Astrocyte (in vitro differentiated cells and primary cell): ENCODE measurements around the gene LRRK2. TPM values are rescaled to one million over a fixed set of nuclear protein-coding genes. Genes with fewer than 3 reads are reported as not detected.

ENCODE experiments used
- DNase-seq: peaks from one replicate; pipeline ENCODE4 v3.0.0-alpha.2; 2010; ENCODE audit warnings: low read depth
- FAIRE-seq: peaks from 2 replicates; lab custom pipeline; 2011; peaks lifted over from hg19 to GRCh38; lab: Jason Lieb, UNC
- H2AFZ ChIP-seq: 2 replicates; pipeline ENCODE4 v1.6.0; 2012; ENCODE audit warnings: low read depth, low read length, inconsistent platforms
- H3K27ac ChIP-seq: 2 replicates; pipeline ENCODE4 v1.5.1; 2011; ENCODE audit warnings: low read depth, low read length, inconsistent platforms
- H3K27me3 ChIP-seq: 2 replicates; pipeline ENCODE4 v1.6.0; 2011; ENCODE audit warnings: low read length, inconsistent platforms; ENCODE audit not compliant: insufficient read depth
- H3K36me3 ChIP-seq: 2 replicates; pipeline ENCODE4 v1.5.1; 2011; ENCODE audit warnings: low read length, inconsistent platforms; ENCODE audit not compliant: insufficient read depth
- H3K4me1 ChIP-seq: 2 replicates; pipeline ENCODE4 v1.5.1; 2011; ENCODE audit warnings: low read length, inconsistent platforms; ENCODE audit not compliant: insufficient read depth
- H3K4me2 ChIP-seq: 2 replicates; pipeline ENCODE4 v1.6.0; 2012; ENCODE audit warnings: low read length, inconsistent platforms
- H3K4me3 ChIP-seq: 2 replicates; pipeline ENCODE4 v1.5.1; 2011; ENCODE audit warnings: low read depth, mild to moderate bottlenecking, low read length, inconsistent platforms; ENCODE audit not compliant: insufficient read depth
- H3K79me2 ChIP-seq: 2 replicates; pipeline ENCODE4 v1.6.0; 2012; ENCODE audit warnings: mild to moderate bottlenecking, low read length, inconsistent platforms; ENCODE audit not compliant: insufficient read depth
- H3K9ac ChIP-seq: 2 replicates; pipeline ENCODE4 v1.6.0; 2012; ENCODE audit warnings: mild to moderate bottlenecking, low read length, inconsistent platforms
- H3K9me3 ChIP-seq: 2 replicates; pipeline ENCODE4 v1.5.1; 2012; ENCODE audit warnings: low read depth, mild to moderate bottlenecking, low read length, inconsistent platforms; ENCODE audit not compliant: insufficient read depth
- H4K20me1 ChIP-seq: 2 replicates; pipeline ENCODE4 v1.6.0; 2012; ENCODE audit warnings: low read length, inconsistent platforms; ENCODE audit not compliant: insufficient read depth
- H3K27ac Mint-ChIP-seq: one replicate; pipeline ENCODE4 v1.8.0; 2021; ENCODE audit warnings: mild to moderate bottlenecking, mixed read lengths; ENCODE audit not compliant: unreplicated experiment
- H3K27me3 Mint-ChIP-seq: one replicate; pipeline ENCODE4 v1.8.0; 2021; ENCODE audit warnings: low read depth, mixed read lengths; ENCODE audit not compliant: unreplicated experiment
- H3K36me3 Mint-ChIP-seq: one replicate; pipeline ENCODE4 v1.8.0; 2021; ENCODE audit warnings: low read depth, mixed read lengths; ENCODE audit not compliant: unreplicated experiment
- H3K4me1 Mint-ChIP-seq: one replicate; pipeline ENCODE4 v1.8.0; 2021; ENCODE audit warnings: low read depth, mixed read lengths; ENCODE audit not compliant: unreplicated experiment
- H3K4me3 Mint-ChIP-seq: one replicate; pipeline ENCODE4 v1.8.0; 2021; ENCODE audit warnings: mild to moderate bottlenecking, moderate library complexity, mixed read lengths; ENCODE audit not compliant: unreplicated experiment
- H3K9me3 Mint-ChIP-seq: one replicate; pipeline ENCODE4 v1.8.0; 2021; ENCODE audit warnings: mild to moderate bottlenecking, mixed read lengths; ENCODE audit not compliant: unreplicated experiment
- EZH2 ChIP-seq: IDR thresholded peaks from 2 replicates; pipeline ENCODE4 v1.6.1; 2012; ENCODE audit warnings: mild to moderate bottlenecking, low read length, inconsistent platforms; ENCODE audit not compliant: insufficient read depth
- total RNA-seq: library from RNA; stranded (reverse); gene quantifications from 2 replicates; pipeline ENCODE4 v1.2.1, GENCODE V29; 2021
- TF ChIP-seq, protein P1 (sequence below): IDR thresholded peaks from 2 replicates; pipeline ENCODE4 v1.5.1; 2011; ENCODE audit warnings: low read depth, mild to moderate bottlenecking, inconsistent platforms, low read length, moderate library complexity; ENCODE audit not compliant: insufficient read depth

The LRRK2 gene
- total RNA-seq, 1 donor from 2014 or later = 0.02 TPM

DNA sequence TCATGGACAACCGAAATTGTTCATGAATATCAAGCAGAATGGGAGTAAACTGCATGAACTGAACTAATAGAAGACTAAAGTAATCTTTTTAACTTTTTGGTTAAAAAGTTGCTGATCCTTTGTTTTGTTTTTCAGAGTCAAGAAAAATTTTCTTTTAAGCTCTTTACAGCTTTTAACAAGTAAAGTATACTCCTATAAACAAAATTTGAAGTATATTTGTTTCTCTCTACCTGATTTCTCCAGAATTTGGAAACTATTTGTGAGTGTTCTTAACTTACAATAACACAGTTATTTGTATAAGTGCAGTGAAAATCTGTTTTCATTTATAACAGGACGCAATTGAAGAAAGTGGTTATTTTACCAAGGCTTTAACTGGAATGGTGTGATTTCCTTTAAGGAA lies 12.2 kb upstream of the LRRK2 start:
- Mint-ChIP-seq H3K9me3 (peaks cover 2% of the 10 kb centered on the region), H3K27me3 (no peaks in the 10 kb centered on the region), H3K4me3 (no peak overlapping the region), H3K36me3 (no peaks in the 10 kb centered on the region), H3K4me1 (no peaks in the 10 kb centered on the region), H3K27ac (no peak overlapping the region)
- Histone ChIP-seq H3K9ac (no peak overlapping the region), H2AFZ (no peak overlapping the region), H3K27ac (no peak overlapping the region), H3K4me2 (no peak overlapping the region), H3K79me2 (no peaks in the 10 kb centered on the region), H3K36me3 (no peaks in the 10 kb centered on the region), H4K20me1 (no peaks in the 10 kb centered on the region), H3K27me3 (no peaks in the 10 kb centered on the region), H3K4me1 (no peaks in the 10 kb centered on the region), H3K4me3 (no peak overlapping the region), H3K9me3 (no peaks in the 10 kb centered on the region)
- no peak for DNase-seq
- no peak for TF ChIP-seq EZH2
- TF ChIP-seq, protein P1, sequence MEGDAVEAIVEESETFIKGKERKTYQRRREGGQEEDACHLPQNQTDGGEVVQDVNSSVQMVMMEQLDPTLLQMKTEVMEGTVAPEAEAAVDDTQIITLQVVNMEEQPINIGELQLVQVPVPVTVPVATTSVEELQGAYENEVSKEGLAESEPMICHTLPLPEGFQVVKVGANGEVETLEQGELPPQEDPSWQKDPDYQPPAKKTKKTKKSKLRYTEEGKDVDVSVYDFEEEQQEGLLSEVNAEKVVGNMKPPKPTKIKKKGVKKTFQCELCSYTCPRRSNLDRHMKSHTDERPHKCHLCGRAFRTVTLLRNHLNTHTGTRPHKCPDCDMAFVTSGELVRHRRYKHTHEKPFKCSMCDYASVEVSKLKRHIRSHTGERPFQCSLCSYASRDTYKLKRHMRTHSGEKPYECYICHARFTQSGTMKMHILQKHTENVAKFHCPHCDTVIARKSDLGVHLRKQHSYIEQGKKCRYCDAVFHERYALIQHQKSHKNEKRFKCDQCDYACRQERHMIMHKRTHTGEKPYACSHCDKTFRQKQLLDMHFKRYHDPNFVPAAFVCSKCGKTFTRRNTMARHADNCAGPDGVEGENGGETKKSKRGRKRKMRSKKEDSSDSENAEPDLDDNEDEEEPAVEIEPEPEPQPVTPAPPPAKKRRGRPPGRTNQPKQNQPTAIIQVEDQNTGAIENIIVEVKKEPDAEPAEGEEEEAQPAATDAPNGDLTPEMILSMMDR = no peak
- FAIRE-seq = no peak

DNA sequence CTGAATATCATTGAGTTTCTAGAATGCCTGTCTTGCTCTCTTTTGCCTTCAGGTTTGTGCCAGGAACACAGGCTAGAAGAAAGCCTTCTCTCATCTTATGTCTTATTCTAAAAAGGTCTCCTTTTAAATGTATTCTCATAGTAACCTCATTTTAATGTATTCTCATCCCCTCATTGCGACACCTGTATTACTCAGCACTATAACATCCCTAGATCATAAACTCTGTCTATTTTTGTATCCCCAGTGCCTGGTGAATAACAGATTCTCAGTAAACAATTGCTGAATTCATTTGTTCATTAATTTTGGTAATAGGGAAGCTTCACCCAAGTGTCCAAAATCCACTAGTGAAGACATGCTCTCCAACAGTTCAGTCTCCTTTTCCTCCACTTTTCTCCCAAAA lies 8.8 kb upstream of the LRRK2 start:
- no peak overlapping the region for H3K27ac ChIP-seq
- no peaks in the 10 kb centered on the region for H3K36me3 Mint-ChIP-seq
- H3K27me3 ChIP-seq = no peaks in the 10 kb centered on the region
- H3K4me2 ChIP-seq = no peak overlapping the region
- H3K4me3 Mint-ChIP-seq = no peak overlapping the region
- H3K4me3 ChIP-seq = no peak overlapping the region
- H3K9me3 ChIP-seq = no peaks in the 10 kb centered on the region
- H3K27me3 Mint-ChIP-seq = no peaks in the 10 kb centered on the region
- no peaks in the 10 kb centered on the region for H4K20me1 ChIP-seq
- H3K4me1 Mint-ChIP-seq = no peaks in the 10 kb centered on the region
- no peak overlapping the region for H3K9ac ChIP-seq
- no peaks in the 10 kb centered on the region for H3K36me3 ChIP-seq
- H3K27ac Mint-ChIP-seq = no peak overlapping the region
- H3K9me3 Mint-ChIP-seq = peaks cover 2% of the 10 kb centered on the region
- no peaks in the 10 kb centered on the region for H3K4me1 ChIP-seq
- H3K79me2 ChIP-seq = no peaks in the 10 kb centered on the region
- DNase-seq = no peak
- H2AFZ ChIP-seq = no peak overlapping the region
- FAIRE-seq = no peak
- TF ChIP-seq EZH2 = no peak
- TF ChIP-seq, protein P1 = no peak

DNA sequence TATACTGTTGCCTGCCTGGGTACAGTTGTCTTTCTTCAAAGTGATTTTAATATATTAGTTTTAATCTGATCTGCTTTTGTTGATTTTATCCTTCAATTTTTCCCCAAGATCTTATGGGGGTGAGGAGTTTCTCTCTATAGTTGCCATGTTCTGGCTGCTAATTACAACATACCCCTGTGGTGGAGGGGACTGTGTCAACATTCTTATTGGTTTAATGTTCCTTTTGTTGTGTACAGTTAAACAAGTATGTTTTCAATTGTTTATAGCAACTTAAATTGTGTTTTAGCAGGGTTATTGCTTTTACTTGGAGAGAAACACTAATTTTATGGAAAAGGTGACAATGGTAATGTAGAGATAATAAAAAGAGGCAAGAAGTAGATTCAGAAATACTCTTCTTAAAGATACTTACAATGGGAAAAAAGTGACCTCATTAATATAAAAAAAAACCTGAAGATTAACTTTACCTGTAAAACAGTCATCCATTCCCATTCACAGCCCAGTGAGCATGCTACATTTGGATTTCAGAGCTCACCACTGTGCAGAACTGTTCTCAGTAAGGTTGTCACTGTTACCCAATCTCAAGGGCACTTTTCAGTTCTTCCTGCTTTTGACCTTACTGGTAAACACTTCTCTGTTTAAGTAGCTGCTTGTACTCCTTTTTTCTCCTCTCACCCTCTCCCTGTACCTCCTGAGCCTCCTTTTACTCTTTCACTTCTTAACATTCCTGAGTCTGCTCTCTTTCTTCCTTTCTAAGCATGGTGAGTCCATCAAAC lies 8.1 kb upstream of the LRRK2 start:
- no peak for FAIRE-seq

More for the DNA sequence above, 8.1 kb upstream of the LRRK2 start:
- H3K9me3 ChIP-seq = no peaks in the 10 kb centered on the region
- no peaks in the 10 kb centered on the region for H3K36me3 ChIP-seq
- DNase-seq = no peak
- Mint-ChIP-seq H3K4me3 (no peak overlapping the region), H3K9me3 (peaks cover 2% of the 10 kb centered on the region), H3K27me3 (no peaks in the 10 kb centered on the region), H3K4me1 (no peaks in the 10 kb centered on the region), H3K36me3 (no peaks in the 10 kb centered on the region), H3K27ac (no peak overlapping the region)
- no peaks in the 10 kb centered on the region for H3K4me1 ChIP-seq
- no peak overlapping the region for H3K4me2 ChIP-seq
- no peak overlapping the region for H3K9ac ChIP-seq
- no peaks in the 10 kb centered on the region for H3K27me3 ChIP-seq
- H3K27ac ChIP-seq = no peak overlapping the region
- no peak overlapping the region for H3K4me3 ChIP-seq
- H3K79me2 ChIP-seq = no peaks in the 10 kb centered on the region
- no peaks in the 10 kb centered on the region for H4K20me1 ChIP-seq
- TF ChIP-seq EZH2 = no peak
- TF ChIP-seq, protein P1 = no peak
- no peak overlapping the region for H2AFZ ChIP-seq
